ENCODE data around the gene CD46. TPM values are rescaled to one million over a fixed set of nuclear protein-coding genes. Genes with fewer than 3 reads are reported as not detected.
"Not testable (repeated sequence)": the region's sequence is repeated elsewhere in the genome, so short reads cannot be mapped to it uniquely, and the experiment has no call there.

CD46 gene
- polyA plus RNA-seq, 1 donor from 2014 or later: 393 TPM

- Histone ChIP-seq H3K27ac (ENCODE audit: low read length) (peak overlapping the region; percentile 97), H3K36me3 (ENCODE audit: insufficient read depth, low read length) (no peaks in the 10 kb centered on the region), H3K9me3 (ENCODE audit: low read length) (no peaks in the 10 kb centered on the region), H4K20me1 (ENCODE audit: insufficient read depth) (peaks cover 3% of the 10 kb centered on the region), H2AFZ (ENCODE audit: low read depth, low read length) (peak overlapping the region; percentile 70), H3K9me2 (ENCODE audit: insufficient read depth, low read length) (no peaks in the 10 kb centered on the region), H3K4me2 (ENCODE audit: low read length) (peak overlapping the region; percentile 64), H3K4me3 (ENCODE audit: low read length) (peak overlapping the region; percentile 96), H3F3A (ENCODE audit: insufficient read depth, low read length, poor library complexity, severe bottlenecking) (no peaks in the 10 kb centered on the region), H3K79me2 (replicated peaks; ENCODE audit: insufficient read depth, low read length) (peaks cover 36% of the 10 kb centered on the region), H3K27me3 (ENCODE audit: insufficient read depth, low read depth, low read length) (no peaks in the 10 kb centered on the region), H3K9ac (ENCODE audit: low read length) (peak overlapping the region; percentile 96)
- no peak for TF ChIP-seq POLR2AphosphoS5 (IDR thresholded peaks at IDR 0.05)
- TF ChIP-seq RAD21 (conservative IDR thresholded peaks at IDR 0.05): no peak
- no peak for TF ChIP-seq SMC3 (conservative IDR thresholded peaks at IDR 0.05; ENCODE audit: poor library complexity)
- no peak for TF ChIP-seq TAF1 (IDR thresholded peaks at IDR 0.05; ENCODE audit: low read depth)
- TF ChIP-seq, protein P1, sequence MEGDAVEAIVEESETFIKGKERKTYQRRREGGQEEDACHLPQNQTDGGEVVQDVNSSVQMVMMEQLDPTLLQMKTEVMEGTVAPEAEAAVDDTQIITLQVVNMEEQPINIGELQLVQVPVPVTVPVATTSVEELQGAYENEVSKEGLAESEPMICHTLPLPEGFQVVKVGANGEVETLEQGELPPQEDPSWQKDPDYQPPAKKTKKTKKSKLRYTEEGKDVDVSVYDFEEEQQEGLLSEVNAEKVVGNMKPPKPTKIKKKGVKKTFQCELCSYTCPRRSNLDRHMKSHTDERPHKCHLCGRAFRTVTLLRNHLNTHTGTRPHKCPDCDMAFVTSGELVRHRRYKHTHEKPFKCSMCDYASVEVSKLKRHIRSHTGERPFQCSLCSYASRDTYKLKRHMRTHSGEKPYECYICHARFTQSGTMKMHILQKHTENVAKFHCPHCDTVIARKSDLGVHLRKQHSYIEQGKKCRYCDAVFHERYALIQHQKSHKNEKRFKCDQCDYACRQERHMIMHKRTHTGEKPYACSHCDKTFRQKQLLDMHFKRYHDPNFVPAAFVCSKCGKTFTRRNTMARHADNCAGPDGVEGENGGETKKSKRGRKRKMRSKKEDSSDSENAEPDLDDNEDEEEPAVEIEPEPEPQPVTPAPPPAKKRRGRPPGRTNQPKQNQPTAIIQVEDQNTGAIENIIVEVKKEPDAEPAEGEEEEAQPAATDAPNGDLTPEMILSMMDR (IDR thresholded peaks at IDR 0.05; ENCODE audit: poor library complexity, severe bottlenecking): no peak
- TF ChIP-seq, protein P2, sequence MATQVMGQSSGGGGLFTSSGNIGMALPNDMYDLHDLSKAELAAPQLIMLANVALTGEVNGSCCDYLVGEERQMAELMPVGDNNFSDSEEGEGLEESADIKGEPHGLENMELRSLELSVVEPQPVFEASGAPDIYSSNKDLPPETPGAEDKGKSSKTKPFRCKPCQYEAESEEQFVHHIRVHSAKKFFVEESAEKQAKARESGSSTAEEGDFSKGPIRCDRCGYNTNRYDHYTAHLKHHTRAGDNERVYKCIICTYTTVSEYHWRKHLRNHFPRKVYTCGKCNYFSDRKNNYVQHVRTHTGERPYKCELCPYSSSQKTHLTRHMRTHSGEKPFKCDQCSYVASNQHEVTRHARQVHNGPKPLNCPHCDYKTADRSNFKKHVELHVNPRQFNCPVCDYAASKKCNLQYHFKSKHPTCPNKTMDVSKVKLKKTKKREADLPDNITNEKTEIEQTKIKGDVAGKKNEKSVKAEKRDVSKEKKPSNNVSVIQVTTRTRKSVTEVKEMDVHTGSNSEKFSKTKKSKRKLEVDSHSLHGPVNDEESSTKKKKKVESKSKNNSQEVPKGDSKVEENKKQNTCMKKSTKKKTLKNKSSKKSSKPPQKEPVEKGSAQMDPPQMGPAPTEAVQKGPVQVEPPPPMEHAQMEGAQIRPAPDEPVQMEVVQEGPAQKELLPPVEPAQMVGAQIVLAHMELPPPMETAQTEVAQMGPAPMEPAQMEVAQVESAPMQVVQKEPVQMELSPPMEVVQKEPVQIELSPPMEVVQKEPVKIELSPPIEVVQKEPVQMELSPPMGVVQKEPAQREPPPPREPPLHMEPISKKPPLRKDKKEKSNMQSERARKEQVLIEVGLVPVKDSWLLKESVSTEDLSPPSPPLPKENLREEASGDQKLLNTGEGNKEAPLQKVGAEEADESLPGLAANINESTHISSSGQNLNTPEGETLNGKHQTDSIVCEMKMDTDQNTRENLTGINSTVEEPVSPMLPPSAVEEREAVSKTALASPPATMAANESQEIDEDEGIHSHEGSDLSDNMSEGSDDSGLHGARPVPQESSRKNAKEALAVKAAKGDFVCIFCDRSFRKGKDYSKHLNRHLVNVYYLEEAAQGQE (IDR thresholded peaks at IDR 0.05; ENCODE audit: borderline replicate concordance): no peak
- no peak for TF ChIP-seq EZH2 (IDR thresholded peaks at IDR 0.05; ENCODE audit: borderline replicate concordance, insufficient read depth, low read length, poor library complexity, severe bottlenecking)
- TF ChIP-seq EP300 (conservative IDR thresholded peaks at IDR 0.05; ENCODE audit: poor library complexity, severe bottlenecking): no peak
- no peak for TF ChIP-seq MXI1 (conservative IDR thresholded peaks at IDR 0.05; ENCODE audit: poor library complexity, severe bottlenecking)
Measured at GRCh38 chr1:207750631-207751305, 1.1 kb upstream of the CD46 start.

GRCh38 chr1:207751463-207751789, 428 bp upstream of the CD46 start:
- H3K27me3 ChIP-seq (ENCODE audit: insufficient read depth, low read depth, low read length); H3K9me3 ChIP-seq (ENCODE audit: low read length); H3K36me3 ChIP-seq (ENCODE audit: insufficient read depth, low read length); H3F3A ChIP-seq (ENCODE audit: insufficient read depth, low read length, poor library complexity, severe bottlenecking); H4K20me1 ChIP-seq (ENCODE audit: insufficient read depth); H3K9me2 ChIP-seq (ENCODE audit: insufficient read depth, low read length): not testable (repeated sequence)
- peaks cover 42% of the 10 kb centered on the region for H3K79me2 ChIP-seq (replicated peaks; ENCODE audit: insufficient read depth, low read length)
- peak overlapping the region; percentile 96 for H3K9ac ChIP-seq (ENCODE audit: low read length)
- peak overlapping the region; percentile 96 for H3K4me3 ChIP-seq (ENCODE audit: low read length)
- peak overlapping the region; percentile 97 for H3K27ac ChIP-seq (ENCODE audit: low read length)
- H2AFZ ChIP-seq (ENCODE audit: low read depth, low read length): peak overlapping the region; percentile 70
- H3K4me2 ChIP-seq (ENCODE audit: low read length): peak overlapping the region; percentile 64

Measured in neural cell (in vitro differentiated cells).